Measurements from ENCODE around the gene RBBP6. TPM values are rescaled to one million over a fixed set of nuclear protein-coding genes. Genes with fewer than 3 reads are reported as not detected.

Gene RBBP6
- total RNA-seq, 1 experiment from 2014 or later = 54.8 TPM

GRCh38 chr16:24511174-24511573, 28.2 kb upstream of the RBBP6 start:
- no peak overlapping the region for H3K27ac ChIP-seq (ENCODE audit: insufficient read length, low read depth, low read length)
- H2BK20ac ChIP-seq (ENCODE audit: low read depth, low read length, poor library complexity, severe bottlenecking) = no peak overlapping the region
- H3K18ac ChIP-seq (ENCODE audit: insufficient read length, low read depth, low read length) = no peak overlapping the region
- peaks cover 2 to 5% of the 10 kb centered on the region in 2 experiments; a peak in 3 of 5 replicates for H3K9me3 Mint-ChIP-seq
- no peak overlapping the region for H2BK12ac ChIP-seq (ENCODE audit: insufficient read length, low read depth, low read length)
- H3K23me2 ChIP-seq (ENCODE audit: insufficient read length, low read depth, low read length, poor library complexity, severe bottlenecking) = no peaks in the 10 kb centered on the region
- H4K5ac ChIP-seq (ENCODE audit: insufficient read length, low read depth, low read length) = no peak overlapping the region
- TF ChIP-seq CTCF (conservative IDR thresholded peaks at IDR 0.05) = no peak
- no peak overlapping the region for H2AK5ac ChIP-seq (ENCODE audit: insufficient read length, low read length)
- H4K91ac ChIP-seq (ENCODE audit: insufficient read length, low read depth, low read length) = no peak overlapping the region
- no peaks in the 10 kb centered on the region for H3K27me3 ChIP-seq (ENCODE audit: insufficient read depth, low read length)
- H2BK15ac ChIP-seq (ENCODE audit: low read depth, low read length) = no peak overlapping the region
- H3K9ac ChIP-seq (ENCODE audit: extremely low read depth, insufficient read length, low read length) = no peak overlapping the region
- H3K4me1 Mint-ChIP-seq = peaks cover 11 to 15% of the 10 kb centered on the region in 2 experiments
- no peaks in the 10 kb centered on the region for H3K79me1 ChIP-seq (ENCODE audit: insufficient read depth, low read depth, low read length, poor library complexity, severe bottlenecking)
- H2BK5ac ChIP-seq (ENCODE audit: insufficient read length, low read length) = no peak overlapping the region
- peaks cover 0 to 2% (median 0%) of the 10 kb centered on the region in 3 experiments; a peak in 1 of 7 replicates for H3K36me3 Mint-ChIP-seq (ENCODE audit: insufficient read depth in 1 of 3, low read depth in 3 of 3)
- no peaks in the 10 kb centered on the region for H3K4me1 ChIP-seq (ENCODE audit: insufficient read depth, low read length)
- no peak for DNase-seq
- H3K27me3 Mint-ChIP-seq (ENCODE audit: low read depth) = peaks cover 14% of the 10 kb centered on the region
- H3K4ac ChIP-seq (ENCODE audit: low read depth, low read length) = no peak overlapping the region
- no peak overlapping the region for H3K27ac Mint-ChIP-seq
- WGBS (ENCODE audit: extremely low coverage, insufficient read length, low lambda C conversion rate) = no CpG with 5 or more reads among the region's 1 CpG
- no peaks in the 10 kb centered on the region for H3K79me2 ChIP-seq (ENCODE audit: insufficient read depth, low read length)
- H3K4me3 Mint-ChIP-seq = no peak overlapping the region
- H3T11ph ChIP-seq (ENCODE audit: low read length) = no peak overlapping the region
- no peaks in the 10 kb centered on the region for H3K9me3 ChIP-seq (ENCODE audit: control insufficient read depth, low read depth, low read length)
- no peak overlapping the region for H3K56ac ChIP-seq (ENCODE audit: insufficient read length, low read depth, low read length)
- H4K8ac ChIP-seq (replicated peaks; ENCODE audit: insufficient read length, low read depth, low read length) = no peak overlapping the region
- no peak overlapping the region for H3K14ac ChIP-seq (ENCODE audit: insufficient read depth, low read length)
- no peak overlapping the region for H3K23ac ChIP-seq (ENCODE audit: insufficient read length, low read depth, low read length)
- no peak overlapping the region for H3K4me2 ChIP-seq (ENCODE audit: insufficient read depth, insufficient read length, low read length)
- no peaks in the 10 kb centered on the region for H4K20me1 ChIP-seq (ENCODE audit: control insufficient read depth, insufficient read depth, insufficient read length)
- no peak overlapping the region for H2AFZ ChIP-seq (ENCODE audit: low read length)
- H2BK120ac ChIP-seq (ENCODE audit: low read depth, low read length, poor library complexity, severe bottlenecking) = no peak overlapping the region

Data from H9 (cell line).